Measurements from ENCODE around the gene ARNT2.

The ARNT2 gene

DNA sequence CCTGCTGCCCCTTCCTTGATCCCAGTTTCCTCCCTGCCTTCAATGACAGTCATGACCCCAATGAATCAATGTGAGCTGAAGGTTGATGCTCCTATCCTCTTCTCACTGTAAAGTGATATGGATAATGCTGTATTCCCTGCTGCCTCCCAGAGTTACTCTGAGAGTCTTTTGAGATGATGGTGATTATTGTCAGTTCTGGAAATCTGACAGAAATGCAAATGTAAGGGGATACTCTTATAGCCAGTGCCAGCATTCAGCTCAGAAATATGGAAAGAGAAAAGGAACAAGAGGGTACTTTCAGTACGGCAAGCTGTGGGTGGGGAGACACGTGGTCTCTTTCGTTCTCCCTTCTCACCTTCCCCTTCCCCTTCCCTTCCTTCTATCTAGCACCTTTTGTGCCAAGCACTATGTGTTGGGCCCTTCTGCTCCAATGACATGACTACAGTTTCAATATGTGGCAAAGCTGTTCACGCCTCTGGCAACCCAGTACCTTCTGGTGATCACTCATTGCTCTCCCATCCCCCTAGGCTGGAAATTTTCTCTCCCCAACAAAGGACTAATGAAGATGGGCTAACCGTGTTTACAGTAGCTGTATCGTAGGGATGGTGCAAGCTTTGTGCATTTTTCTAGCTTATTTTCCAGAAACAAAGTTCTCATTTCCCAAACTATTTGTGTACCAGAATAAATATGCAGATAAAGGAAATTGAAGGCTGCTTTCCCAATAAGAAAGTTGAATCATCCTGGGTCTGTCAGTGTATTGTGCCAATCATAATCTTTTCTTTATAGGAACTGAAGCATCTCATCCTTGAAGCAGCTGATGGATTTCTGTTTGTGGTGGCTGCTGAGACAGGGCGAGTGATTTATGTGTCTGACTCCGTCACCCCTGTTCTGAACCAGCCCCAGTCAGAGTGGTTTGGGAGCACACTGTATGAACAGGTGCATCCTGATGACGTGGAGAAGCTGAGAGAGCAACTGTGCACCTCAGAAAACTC lies 70.3 kb downstream of the ARNT2 start:
- no peak for TF ChIP-seq ZFX (IDR thresholded peaks at IDR 0.05; ENCODE audit: borderline replicate concordance)
- no peak overlapping the region for H3K27ac ChIP-seq

DNA sequence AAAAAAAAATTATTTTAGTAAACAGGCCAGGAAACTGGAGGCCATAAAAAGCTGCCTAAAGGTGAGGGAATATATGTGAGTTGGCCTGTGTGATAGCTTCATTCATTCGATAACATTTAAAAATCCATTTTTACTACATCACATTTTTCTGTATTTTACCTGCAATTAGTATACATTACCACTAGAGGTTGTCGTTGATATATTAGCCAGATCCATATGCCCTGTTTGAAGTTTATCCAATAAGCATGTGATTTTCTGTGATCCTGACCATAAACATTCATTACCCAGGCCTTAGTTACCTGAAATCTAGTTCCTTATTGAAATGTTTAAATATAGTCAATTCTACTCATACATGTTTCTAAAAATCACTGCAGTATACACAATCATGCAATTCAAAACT lies 71.4 kb downstream of the ARNT2 start:
- no peak overlapping the region for H3K27ac ChIP-seq
- TF ChIP-seq ZFX (IDR thresholded peaks at IDR 0.05; ENCODE audit: borderline replicate concordance) = no peak
- TF ChIP-seq, protein P1, sequence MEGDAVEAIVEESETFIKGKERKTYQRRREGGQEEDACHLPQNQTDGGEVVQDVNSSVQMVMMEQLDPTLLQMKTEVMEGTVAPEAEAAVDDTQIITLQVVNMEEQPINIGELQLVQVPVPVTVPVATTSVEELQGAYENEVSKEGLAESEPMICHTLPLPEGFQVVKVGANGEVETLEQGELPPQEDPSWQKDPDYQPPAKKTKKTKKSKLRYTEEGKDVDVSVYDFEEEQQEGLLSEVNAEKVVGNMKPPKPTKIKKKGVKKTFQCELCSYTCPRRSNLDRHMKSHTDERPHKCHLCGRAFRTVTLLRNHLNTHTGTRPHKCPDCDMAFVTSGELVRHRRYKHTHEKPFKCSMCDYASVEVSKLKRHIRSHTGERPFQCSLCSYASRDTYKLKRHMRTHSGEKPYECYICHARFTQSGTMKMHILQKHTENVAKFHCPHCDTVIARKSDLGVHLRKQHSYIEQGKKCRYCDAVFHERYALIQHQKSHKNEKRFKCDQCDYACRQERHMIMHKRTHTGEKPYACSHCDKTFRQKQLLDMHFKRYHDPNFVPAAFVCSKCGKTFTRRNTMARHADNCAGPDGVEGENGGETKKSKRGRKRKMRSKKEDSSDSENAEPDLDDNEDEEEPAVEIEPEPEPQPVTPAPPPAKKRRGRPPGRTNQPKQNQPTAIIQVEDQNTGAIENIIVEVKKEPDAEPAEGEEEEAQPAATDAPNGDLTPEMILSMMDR (IDR thresholded peaks at IDR 0.05) = peak; percentile 29

DNA sequence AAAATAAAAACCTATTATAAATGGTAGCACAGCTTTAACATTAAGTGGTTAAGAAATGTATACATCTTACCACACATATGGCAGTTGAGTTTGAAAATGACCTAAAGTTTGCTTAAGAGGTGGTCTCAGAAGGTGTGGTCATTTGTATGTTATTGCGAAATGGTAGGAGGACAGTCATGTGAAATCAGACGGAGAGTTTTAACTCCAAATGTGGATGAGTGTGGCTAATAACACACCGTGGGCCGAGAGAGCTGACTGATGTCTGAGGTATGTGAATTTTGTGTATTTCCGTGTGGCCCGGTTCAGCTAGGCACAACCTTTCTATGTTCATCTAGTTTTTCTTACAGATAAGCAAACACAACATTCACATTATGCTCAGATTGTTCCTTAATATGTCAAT lies 71.9 kb downstream of the ARNT2 start:
- no peak overlapping the region for H3K27ac ChIP-seq
- no peak for TF ChIP-seq ZFX (IDR thresholded peaks at IDR 0.05; ENCODE audit: borderline replicate concordance)
- TF ChIP-seq, protein P1 (IDR thresholded peaks at IDR 0.05) = no peak

DNA sequence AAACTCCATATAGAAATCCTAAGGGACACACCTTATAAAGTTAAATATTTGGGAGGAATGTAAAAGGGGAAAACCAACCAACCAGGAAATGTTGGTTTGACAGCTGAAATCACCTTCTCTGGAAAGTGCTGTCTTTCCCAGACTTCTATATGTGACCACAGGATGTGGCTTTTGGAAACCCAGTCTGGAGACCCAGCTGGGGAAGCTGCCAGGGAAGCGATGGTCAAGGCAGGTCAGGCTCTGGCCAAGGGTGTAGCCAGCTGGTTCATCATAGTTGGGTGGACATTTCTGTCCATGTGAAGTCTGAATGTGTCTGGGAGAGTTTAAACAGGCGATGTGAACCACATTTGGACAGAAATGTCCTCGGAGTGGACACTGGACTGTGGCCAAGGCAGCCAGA lies 73.9 kb downstream of the ARNT2 start:
- TF ChIP-seq, protein P1 (IDR thresholded peaks at IDR 0.05) = no peak
- no peak overlapping the region for H3K27ac ChIP-seq

DNA sequence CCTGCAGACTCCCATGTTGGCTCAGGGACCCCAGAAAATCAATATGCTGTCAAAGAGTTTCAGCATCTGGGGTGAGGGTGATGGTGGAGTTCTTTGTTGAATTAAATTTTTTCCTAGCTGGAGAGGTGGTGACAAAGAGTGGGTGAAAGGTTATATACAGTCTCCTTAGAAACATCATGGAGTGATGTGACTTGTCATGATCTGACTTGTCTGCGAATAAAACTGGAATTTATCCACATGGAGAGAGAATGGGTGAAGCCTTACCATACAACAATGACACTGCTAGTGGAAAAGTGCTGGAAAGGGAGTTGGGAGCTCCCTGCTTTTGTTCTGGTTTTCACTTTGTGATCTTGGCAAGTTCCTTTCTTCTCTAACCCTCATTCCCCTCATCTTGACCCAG lies 75.0 kb downstream of the ARNT2 start:
- TF ChIP-seq, protein P1 (IDR thresholded peaks at IDR 0.05) = no peak
- TF ChIP-seq ZFX (IDR thresholded peaks at IDR 0.05; ENCODE audit: borderline replicate concordance) = no peak
- no peak overlapping the region for H3K27ac ChIP-seq

DNA sequence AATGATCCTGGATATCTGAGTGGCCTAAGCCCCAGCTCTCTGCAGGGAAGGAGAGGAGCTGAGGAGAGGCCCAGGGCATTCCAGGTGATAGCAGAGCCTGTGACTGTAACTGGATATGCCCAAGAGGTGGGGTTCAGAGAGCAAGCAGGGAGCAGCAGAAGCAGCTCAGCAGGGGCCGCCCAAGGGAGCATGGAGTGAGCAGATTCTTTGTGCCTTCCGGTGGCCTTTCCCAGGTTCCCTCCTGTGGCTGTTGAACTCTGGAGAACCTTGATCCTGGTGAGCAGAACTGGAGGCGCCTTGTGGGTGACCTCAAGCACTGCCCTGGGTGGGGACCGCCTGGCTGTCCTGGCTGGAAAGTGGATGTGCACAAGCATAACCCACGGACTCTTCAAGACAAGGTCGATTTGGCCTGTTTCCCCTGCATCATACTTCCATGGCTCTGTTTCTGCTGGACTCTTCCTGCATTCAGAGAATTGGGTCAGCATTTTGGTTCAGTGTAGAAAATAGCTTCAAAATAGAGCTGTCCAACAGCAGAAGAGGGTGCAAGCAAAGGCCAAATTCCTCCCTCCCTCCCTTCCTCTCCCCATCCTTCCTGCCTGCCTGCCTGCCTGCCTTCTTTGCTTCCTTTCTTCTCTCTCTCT lies 76.1 kb downstream of the ARNT2 start:
- H3K27ac ChIP-seq = no peak overlapping the region
- TF ChIP-seq ZFX (IDR thresholded peaks at IDR 0.05; ENCODE audit: borderline replicate concordance) = no peak
- TF ChIP-seq, protein P1 (IDR thresholded peaks at IDR 0.05) = no peak

DNA sequence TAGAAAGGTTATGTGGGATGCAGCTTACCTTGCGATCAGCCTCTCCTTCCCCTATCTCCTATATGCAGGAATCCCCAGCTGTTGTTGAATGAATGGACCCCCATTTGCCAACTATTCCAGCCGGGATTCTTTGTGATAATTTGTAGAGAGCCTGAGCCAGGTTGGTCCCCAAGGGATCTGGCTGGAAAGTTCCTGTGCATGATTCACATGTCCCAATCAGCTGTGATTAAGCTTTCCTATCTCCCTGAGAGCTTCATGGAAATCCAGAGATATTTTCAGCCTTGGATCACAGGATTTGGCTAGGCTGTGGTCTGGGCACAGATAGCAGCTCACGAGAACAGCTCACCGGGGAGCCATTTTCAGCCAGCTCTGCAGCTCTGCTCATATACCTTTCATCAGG lies 76.7 kb downstream of the ARNT2 start:
- H3K27ac ChIP-seq = no peak overlapping the region
- no peak for TF ChIP-seq ZFX (IDR thresholded peaks at IDR 0.05; ENCODE audit: borderline replicate concordance)
- TF ChIP-seq, protein P1 (IDR thresholded peaks at IDR 0.05) = no peak

Measured in 22Rv1 (cell line).